K562 (cell line): ENCODE measurements around the gene USP5. TPM values are rescaled to one million over a fixed set of nuclear protein-coding genes. Genes with fewer than 3 reads are reported as not detected.

ENCODE experiments used
- ATAC-seq: fragments of 200-7000 bp; cut with Tn5 transposase; 3 replicates; pipeline ENCODE4 v1.9.1; 2020; ENCODE audit warnings: moderate library complexity
- BruUV-seq: library from RNA; stranded (reverse); fragments of 400-500 nt; replicated peaks from 2 replicates; lab custom pipeline; 2021; lab: Mats Ljungman, UMichigan
- CTCF ChIA-PET: fragments of 300-600 bp; formaldehyde crosslinking; extraction: SDS; loops from one replicate; lab custom pipeline; 2021; ENCODE audit warnings: low intra/inter-chr PET ratio; lab: Yijun Ruan, JAX
- POLR2A ChIA-PET: fragments of 300-600, 350-650 bp; sonication (Branson Sonifier 250); formaldehyde crosslinking; extraction: SDS; loops from one replicate; lab custom pipeline; 2021; ENCODE audit warnings: antibody characterized with exemption, inconsistent platforms; lab: Yijun Ruan, JAX
- DNase-seq, 4 experiments: peaks; one replicate each; pipeline versions ENCODE4 v3.0.0 to v3.0.0-alpha.2; 2011 to 2018; ENCODE audit warnings: low spot score in 3 of 4, mixed read lengths in 3 of 4; ENCODE audit errors: extremely low read depth in 1 of 4
- FAIRE-seq: peaks from 2 replicates; lab custom pipeline; 2011; peaks lifted over from hg19 to GRCh38; lab: Jason Lieb, UNC
- H2AFZ ChIP-seq: 2 replicates; pipeline ENCODE4 v1.6.0; 2011; ENCODE audit warnings: low read depth, low read length, control low read depth, inconsistent platforms
- H3K27ac ChIP-seq: fragments of 200-600 bp; 3 replicates; pipeline ENCODE4 v1.8.0; 2011; ENCODE audit warnings: low read depth, mild to moderate bottlenecking, control low read depth, inconsistent platforms, low read length, moderate library complexity, mixed read lengths; ENCODE audit errors: extremely low read depth
- H3K27me3 ChIP-seq, 2 experiments: fragments of 300-600 bp in 1 of 2; 2 replicates in 1 of 2; 3 replicates in 1 of 2; pipeline versions ENCODE4 v1.6.0 to v1.8.0; 2011; ENCODE audit warnings: inconsistent platforms in 2 of 2, low read length in 2 of 2, mild to moderate bottlenecking in 1 of 2, mixed read lengths in 1 of 2, moderate library complexity in 1 of 2; ENCODE audit not compliant: control insufficient read depth in 2 of 2, insufficient read depth in 2 of 2
- H3K36me3 ChIP-seq: fragments of 300-600 bp; 3 replicates; pipeline ENCODE4 v1.8.0; 2011; ENCODE audit warnings: mild to moderate bottlenecking, low read length, inconsistent platforms; ENCODE audit not compliant: control insufficient read depth, insufficient read depth
- H3K4me1 ChIP-seq, 2 experiments: fragments of 200-600 bp in 1 of 2; replicated peaks in 1 of 2; 2 replicates in 1 of 2; 3 replicates in 1 of 2; pipeline versions ENCODE4 v1.5.1 to v1.8.0; 2011; ENCODE audit warnings: inconsistent platforms in 2 of 2, low read length in 2 of 2, mild to moderate bottlenecking in 1 of 2, mixed read lengths in 1 of 2, moderate library complexity in 1 of 2; ENCODE audit not compliant: control insufficient read depth in 2 of 2, insufficient read depth in 2 of 2
- H3K4me2 ChIP-seq: 2 replicates; pipeline ENCODE4 v1.6.1; 2011; ENCODE audit warnings: low read length, control low read depth, inconsistent platforms, mixed read lengths; ENCODE audit not compliant: insufficient read depth
- H3K4me3 ChIP-seq: fragments of 200-600 bp; sonication (generic), shearing (Covaris generic); 2 replicates; pipeline ENCODE4 v1.5.1; 2016; ENCODE audit warnings: control low read depth, inconsistent platforms
- H3K79me2 ChIP-seq: fragments of 200-600 bp; 3 replicates; pipeline ENCODE4 v1.8.0; 2011; ENCODE audit warnings: low read length, inconsistent platforms; ENCODE audit not compliant: control insufficient read depth, insufficient read depth
- H3K9ac ChIP-seq, 2 experiments: 2 replicates each; pipeline versions ENCODE4 v1.6.0 to v1.6.1; 2011; ENCODE audit warnings: low read depth in 2 of 2, low read length in 2 of 2, control low read depth in 1 of 2, inconsistent platforms in 1 of 2, mild to moderate bottlenecking in 1 of 2, mixed read lengths in 1 of 2; ENCODE audit not compliant: insufficient read depth in 1 of 2
- H3K9me1 ChIP-seq: one replicate; pipeline ENCODE4 v1.6.0; 2011; ENCODE audit warnings: inconsistent platforms, mild to moderate bottlenecking, low read length, moderate library complexity; ENCODE audit not compliant: control insufficient read depth, insufficient read depth
- H3K9me3 ChIP-seq: replicated peaks from 2 replicates; pipeline ENCODE4 v1.5.1; 2011; ENCODE audit warnings: low read depth, low read length, inconsistent platforms; ENCODE audit not compliant: control insufficient read depth, insufficient read depth
- H4K20me1 ChIP-seq: replicated peaks from 2 replicates; pipeline ENCODE4 v1.6.1; 2011; ENCODE audit warnings: low read length, inconsistent platforms, mixed read lengths; ENCODE audit not compliant: control insufficient read depth, insufficient read depth
- CHD2 ChIP-seq: IDR thresholded peaks from 2 replicates; pipeline ENCODE4 v1.6.1; 2011; ENCODE audit warnings: low read depth, low read length
- CREM ChIP-seq: IDR thresholded peaks from 2 replicates; pipeline ENCODE4 v1.6.1; 2014; ENCODE audit warnings: antibody characterized with exemption, low read depth
- GABPA ChIP-seq: fragments of 200-800 bp; sonication (Bioruptor generic); conservative IDR thresholded peaks from 2 replicates; pipeline ENCODE4 v1.6.1; 2016; ENCODE audit warnings: low read depth, missing genetic modification characterization, missing compliant biosample characterization
- HMG20A ChIP-seq: fragments of 450-650 bp; formaldehyde crosslinking; conservative IDR thresholded peaks from 2 replicates; pipeline ENCODE4 v1.4.0; 2020; ENCODE audit warnings: mild to moderate bottlenecking, mixed read lengths
- LARP7 ChIP-seq: fragments of 450-650 bp; IDR thresholded peaks from 2 replicates; pipeline ENCODE4 v1.6.1; 2016
- POLR2G ChIP-seq: fragments of 200-400 bp; formaldehyde crosslinking; IDR thresholded peaks from 2 replicates; pipeline ENCODE4 v1.6.1; 2017; ENCODE audit warnings: low read depth, mild to moderate bottlenecking, antibody characterized with exemption, low read length, moderate library complexity
- SMARCB1 ChIP-seq: IDR thresholded peaks from 2 replicates; pipeline ENCODE4 v1.6.1; 2011; ENCODE audit warnings: improper control_type of control experiment, low read depth; ENCODE audit not compliant: insufficient read length
- UBTF ChIP-seq, 2 experiments: IDR thresholded peaks; 2 replicates each; pipeline ENCODE4 v1.6.1; 2012; ENCODE audit warnings: improper control_type of control experiment in 2 of 2, low read depth in 2 of 2, low read length in 2 of 2, borderline replicate concordance in 1 of 2
- ZFP1 ChIP-seq: fragments of 450-650 bp; formaldehyde crosslinking; IDR thresholded peaks from 2 replicates; pipeline ENCODE4 v1.4.0; 2020; ENCODE audit warnings: mild to moderate bottlenecking, mixed read lengths
- WGBS: fragments of 100-300 bp; shearing (Covaris generic); methylation state at CpG from one replicate; pipeline ENCODE4 v1.1.6; 2016; ENCODE audit warnings: low coverage, mixed read lengths; ENCODE audit not compliant: insufficient coverage; ENCODE audit errors: missing lambda C conversion rate; 5-methylcytosine and 5-hydroxymethylcytosine counted together
- in situ Hi-C: fragments of 300-500 bp; cut with MboI; formaldehyde crosslinking; loops from 4 replicates; pipeline ENCODE4 v1.15.0; 2018; ENCODE audit warnings: inconsistent platforms, mixed read lengths
- intact Hi-C: fragments of 100-400 bp; cut with micrococcal nuclease; formaldehyde crosslinking; loops from 2 replicates; pipeline ENCODE4 v1.14.2; 2022
- polyA plus RNA-seq, 8 experiments: library from polyadenylated mRNA; depleted of rRNA in 4 of 8; stranded (reverse) in 5 of 8; unstranded in 3 of 8; fragments of >200 nt; fragmentation: Nextera tagmentation in 2 of 8; fragmentation: Illumina TruSeq in 1 of 8; extraction: Ambion mirVana in 2 of 8; extraction: Trizol in 1 of 8; gene quantifications; 2 replicates each; pipeline versions ENCODE4 v1.2.1 to v1.2.3, GENCODE V29; 2011 to 2014; ENCODE audit warnings: inconsistent platforms in 1 of 8, missing spikeins in 1 of 8
- total RNA-seq, 7 experiments: library from RNA; depleted of rRNA in 6 of 7; stranded (reverse); fragments of >200 nt in 6 of 7; fragmentation: Illumina TruSeq in 2 of 7; extraction: Trizol in 2 of 7; gene quantifications; 2 replicates each; pipeline versions ENCODE4 v1.2.1 to v1.2.3, GENCODE V29; 2011 to 2021; ENCODE audit warnings: low replicate concordance in 1 of 7
- TF ChIP-seq, protein P1 (sequence below): fragments of 250-450 bp; sonication (Bioruptor Pico); IDR thresholded peaks from 2 replicates; pipeline ENCODE4 v1.5.0; 2021; ENCODE audit warnings: mild to moderate bottlenecking, moderate library complexity

Gene USP5
- total and polyA plus RNA-seq, 9 of the 15 experiments (the other 6 are each of a cell fraction or from before 2014, with no cell fraction given), result 1.4 to 107 (median 48.6) TPM

- TF ChIP-seq GABPA (tag) (no peak), POLR2G (peak; percentile 45; the same call in 1 of the 2 replicates), LARP7 (no peak), ZFP1 (CRISPR knock-in tag) (no peak), HMG20A (CRISPR knock-in tag) (no peak), CREM (no peak)
Measured at GRCh38 chr12:6840761-6841515, 11.0 kb upstream of the USP5 start, which contains the start of gene GNB3 (continued).

GRCh38 chr12:6842075-6842474 lies 9.9 kb upstream of the USP5 start:
- no peaks in the 10 kb centered on the region for H3K27me3 ChIP-seq
- no peaks in the 10 kb centered on the region for H3K9me1 ChIP-seq
- in situ Hi-C loops, result no loop called here
- H3K9ac ChIP-seq, result no peak overlapping the region
- H3K4me2 ChIP-seq, result no peak overlapping the region
- intact Hi-C loops, result no loop called here
- no peaks in the 10 kb centered on the region; the same call in 1 of the 2 replicates for H4K20me1 ChIP-seq
- no peak overlapping the region for H2AFZ ChIP-seq
- 80% methylated on average over 1 of the region's 4 CpGs for WGBS
- no peak for ATAC-seq
- H3K27ac ChIP-seq, result no peak overlapping the region
- H3K9me3 ChIP-seq, result no peaks in the 10 kb centered on the region
- POLR2A ChIA-PET, result interaction anchor here (1.1 to 4.8 kb wide), 5 partner anchors 8 to 153 kb away, joined by 4 to 39 read pairs (median 5); partner anchors contain the start of genes CDCA3, USP5 and ZNF384
- CTCF ChIA-PET, result no interaction called here
- H3K4me3 ChIP-seq, result no peak overlapping the region
- no TSS peak for BruUV-seq
- peaks cover 71% of the 10 kb centered on the region; the same call in 2 of the 3 replicates for H3K36me3 ChIP-seq
- H3K79me2 ChIP-seq, result no peaks in the 10 kb centered on the region
- no peak for FAIRE-seq
- no peak for DNase-seq
- H3K4me1 ChIP-seq, result peaks cover 10 to 51% of the 10 kb centered on the region in 2 experiments; a peak in 4 of 5 replicates
- TF ChIP-seq UBTF (IDR thresholded peaks at IDR 0.05; ENCODE audit: borderline replicate concordance in 1 of 2, low read depth in 2 of 2, low read length in 2 of 2) (no peak), LARP7 (no peak), CHD2 (no peak), SMARCB1 (no peak)
- TF ChIP-seq, protein P1, sequence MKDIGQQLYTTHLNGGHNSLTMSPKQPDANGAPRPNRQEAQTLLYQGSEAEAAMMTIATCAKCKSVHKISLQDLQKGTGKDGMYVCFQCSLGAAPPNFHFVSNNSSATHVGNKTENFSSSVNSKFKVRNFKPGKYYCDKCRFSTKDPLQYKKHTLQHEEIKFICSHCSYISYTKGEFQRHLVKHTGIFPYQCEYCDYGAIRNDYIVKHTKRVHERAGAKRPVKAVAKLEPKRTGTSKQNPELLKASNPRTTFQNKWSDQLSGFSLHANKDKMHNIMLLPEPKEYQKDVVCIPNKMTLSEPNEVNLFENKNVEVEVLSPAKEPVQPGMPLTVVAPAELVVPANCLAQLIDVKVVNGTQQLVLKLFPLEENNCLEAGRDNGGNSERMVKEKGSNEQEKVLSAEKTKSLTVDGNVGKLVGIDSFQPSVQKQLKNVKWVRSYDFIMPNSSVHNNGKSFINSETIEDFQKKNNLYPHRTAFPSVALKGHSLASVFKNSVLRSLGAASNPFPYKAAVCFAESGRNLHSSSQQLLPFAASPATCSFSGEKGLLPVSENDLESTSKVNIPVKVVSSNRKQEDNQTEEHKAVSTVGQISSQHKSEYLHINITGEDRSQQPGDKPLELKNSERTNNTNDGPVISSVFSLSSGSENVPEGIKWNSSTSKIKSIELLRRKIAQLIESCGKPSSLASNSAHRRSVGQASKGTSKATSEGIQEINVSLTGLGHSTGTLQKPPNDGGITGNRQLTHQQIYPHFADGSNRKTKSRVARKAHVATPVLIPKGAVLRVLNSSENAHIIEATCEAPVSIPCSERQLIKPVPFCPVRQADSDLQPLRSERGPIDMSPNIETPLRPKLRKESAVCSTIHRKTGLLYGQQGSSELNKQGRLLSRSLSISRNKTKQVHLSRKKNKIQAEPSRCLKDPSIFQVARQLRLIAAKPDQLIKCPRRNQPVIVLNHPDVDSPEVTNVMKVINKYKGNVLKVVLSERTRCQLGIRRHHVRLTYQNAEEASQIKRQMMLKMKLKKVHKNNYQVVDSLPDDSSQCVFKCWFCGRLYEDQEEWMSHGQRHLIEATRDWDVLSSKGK (CRISPR knock-in tag), result no peak
